IgD-negative memory B cell (primary cell): ENCODE results near the gene DNM3. TPM values are rescaled to one million over a fixed set of nuclear protein-coding genes. Genes with fewer than 3 reads are reported as not detected.

Source experiments
- H3K27ac Mint-ChIP-seq, 3 donors: one replicate each; pipeline ENCODE4 v1.8.0; 2020 to 2022; ENCODE audit warnings: mild to moderate bottlenecking in 3 of 3, mixed read lengths in 3 of 3, moderate library complexity in 1 of 3
- H3K27me3 Mint-ChIP-seq: one replicate; pipeline ENCODE4 v1.8.0; 2021; ENCODE audit warnings: mixed read lengths
- H3K36me3 Mint-ChIP-seq: one replicate; pipeline ENCODE4 v1.8.0; 2020; ENCODE audit warnings: mild to moderate bottlenecking, mixed read lengths
- H3K4me1 Mint-ChIP-seq, 3 donors: one replicate each; pipeline ENCODE4 v1.8.0; 2020 to 2022; ENCODE audit warnings: mixed read lengths in 3 of 3, mild to moderate bottlenecking in 1 of 3
- H3K4me3 Mint-ChIP-seq, 4 donors: one replicate each; pipeline ENCODE4 v1.8.0; 2020 to 2022; ENCODE audit warnings: mild to moderate bottlenecking in 4 of 4, mixed read lengths in 4 of 4, moderate library complexity in 3 of 4
- H3K9me3 Mint-ChIP-seq, 3 donors: one replicate each; pipeline ENCODE4 v1.8.0; 2020 to 2021; ENCODE audit warnings: mixed read lengths in 3 of 3, mild to moderate bottlenecking in 1 of 3
- polyA plus RNA-seq: library from polyadenylated mRNA; unstranded; fragments of 300-500 nt; fragmentation: Illumina TruSeq; gene quantifications from one replicate; pipeline ENCODE4 v1.2.3, GENCODE V29; 2021

The DNM3 gene
- polyA plus RNA-seq, 1 donor from 2014 or later, result 0.39 TPM

- H3K4me3 Mint-ChIP-seq, result no peak overlapping the region
- no peaks in the 10 kb centered on the region for H3K9me3 Mint-ChIP-seq
- peaks cover 4% of the 10 kb centered on the region for H3K36me3 Mint-ChIP-seq
- H3K27ac Mint-ChIP-seq, result no peak overlapping the region
- H3K27me3 Mint-ChIP-seq, result peaks cover 21% of the 10 kb centered on the region
- peaks cover 9 to 18% (median 15%) of the 10 kb centered on the region in 3 donors for H3K4me1 Mint-ChIP-seq
Observed at GRCh38 chr1:171844381-171844780, 3.1 kb downstream of the DNM3 start.

- Mint-ChIP-seq H3K9me3 (no peaks in the 10 kb centered on the region), H3K27me3 (peaks cover 22% of the 10 kb centered on the region), H3K4me3 (no peak overlapping the region), H3K36me3 (peaks cover 4% of the 10 kb centered on the region), H3K27ac (no peak overlapping the region), H3K4me1 (peaks cover 9 to 11% (median 10%) of the 10 kb centered on the region in 3 donors)
Observed at GRCh38 chr1:171845998-171846397, 4.7 kb downstream of the DNM3 start.

GRCh38 chr1:171849245-171849898, 8.1 kb downstream of the DNM3 start:
- Mint-ChIP-seq H3K9me3 (no peaks in the 10 kb centered on the region), H3K36me3 (peaks cover 4% of the 10 kb centered on the region), H3K27ac (no peak overlapping the region), H3K4me3 (no peak overlapping the region), H3K27me3 (peaks cover 7% of the 10 kb centered on the region), H3K4me1 (no peaks in the 10 kb centered on the region)

- peaks cover 0 to 2% (median 2%) of the 10 kb centered on the region in 3 donors for H3K9me3 Mint-ChIP-seq
- peaks cover 3% of the 10 kb centered on the region for H3K27me3 Mint-ChIP-seq
- no peaks in the 10 kb centered on the region for H3K4me1 Mint-ChIP-seq
- peaks cover 4% of the 10 kb centered on the region for H3K36me3 Mint-ChIP-seq
- H3K4me3 Mint-ChIP-seq, result no peak overlapping the region
- no peak overlapping the region for H3K27ac Mint-ChIP-seq
Observed at GRCh38 chr1:171850651-171851350, 9.5 kb downstream of the DNM3 start.

GRCh38 chr1:171852272-171852671, 11.0 kb downstream of the DNM3 start:
- peaks cover 7% of the 10 kb centered on the region for H3K27me3 Mint-ChIP-seq

GRCh38 chr1:171855381-171855780, 14.1 kb downstream of the DNM3 start:
- H3K4me1 Mint-ChIP-seq, result no peaks in the 10 kb centered on the region
- H3K27me3 Mint-ChIP-seq, result peaks cover 7% of the 10 kb centered on the region
- H3K9me3 Mint-ChIP-seq, result peaks cover 2 to 12% (median 8%) of the 10 kb centered on the region in 3 donors
- no peak overlapping the region for H3K4me3 Mint-ChIP-seq
- H3K27ac Mint-ChIP-seq, result no peak overlapping the region
- peaks cover 9% of the 10 kb centered on the region for H3K36me3 Mint-ChIP-seq

More at GRCh38 chr1:171852272-171852671, 11.0 kb downstream of the DNM3 start:
- Mint-ChIP-seq H3K4me1 (no peaks in the 10 kb centered on the region), H3K9me3 (peaks cover 2 to 8% (median 7%) of the 10 kb centered on the region in 3 donors), H3K4me3 (no peak overlapping the region), H3K27ac (no peak overlapping the region), H3K36me3 (peaks cover 4% of the 10 kb centered on the region)

- peaks cover 9% of the 10 kb centered on the region for H3K36me3 Mint-ChIP-seq
- no peak overlapping the region for H3K27ac Mint-ChIP-seq
- H3K9me3 Mint-ChIP-seq, result peaks cover 4 to 12% (median 12%) of the 10 kb centered on the region in 3 donors
- no peak overlapping the region for H3K4me3 Mint-ChIP-seq
- H3K27me3 Mint-ChIP-seq, result peaks cover 6% of the 10 kb centered on the region
- H3K4me1 Mint-ChIP-seq, result no peaks in the 10 kb centered on the region
Observed at GRCh38 chr1:171858696-171859095, 17.4 kb downstream of the DNM3 start.

- peaks cover 3 to 12% (median 11%) of the 10 kb centered on the region in 3 donors for H3K9me3 Mint-ChIP-seq
- H3K27ac Mint-ChIP-seq, result no peak overlapping the region
- H3K36me3 Mint-ChIP-seq, result peaks cover 9% of the 10 kb centered on the region
- no peaks in the 10 kb centered on the region for H3K4me1 Mint-ChIP-seq
- no peak overlapping the region for H3K4me3 Mint-ChIP-seq
- peaks cover 6% of the 10 kb centered on the region for H3K27me3 Mint-ChIP-seq
Observed at GRCh38 chr1:171860696-171861095, 19.4 kb downstream of the DNM3 start.

GRCh38 chr1:171863531-171863930, 22.2 kb downstream of the DNM3 start:
- no peaks in the 10 kb centered on the region for H3K4me1 Mint-ChIP-seq

GRCh38 chr1:171864308-171864707, 23.0 kb downstream of the DNM3 start:
- no peak overlapping the region for H3K27ac Mint-ChIP-seq
- H3K27me3 Mint-ChIP-seq, result peaks cover 3% of the 10 kb centered on the region
- H3K4me1 Mint-ChIP-seq, result no peaks in the 10 kb centered on the region
- no peaks in the 10 kb centered on the region for H3K36me3 Mint-ChIP-seq
- no peak overlapping the region for H3K4me3 Mint-ChIP-seq
- H3K9me3 Mint-ChIP-seq, result peaks cover 0 to 4% (median 3%) of the 10 kb centered on the region in 3 donors

More at GRCh38 chr1:171863531-171863930, 22.2 kb downstream of the DNM3 start:
- H3K27ac Mint-ChIP-seq, result no peak overlapping the region
- H3K36me3 Mint-ChIP-seq, result peaks cover 6% of the 10 kb centered on the region
- H3K4me3 Mint-ChIP-seq, result no peak overlapping the region
- peaks cover 3 to 4% (median 3%) of the 10 kb centered on the region in 3 donors for H3K9me3 Mint-ChIP-seq
- peaks cover 3% of the 10 kb centered on the region for H3K27me3 Mint-ChIP-seq

- H3K27me3 Mint-ChIP-seq, result peaks cover 3% of the 10 kb centered on the region
- no peak overlapping the region for H3K4me3 Mint-ChIP-seq
- H3K9me3 Mint-ChIP-seq, result peaks cover 0 to 4% (median 3%) of the 10 kb centered on the region in 3 donors
- no peaks in the 10 kb centered on the region for H3K4me1 Mint-ChIP-seq
- H3K27ac Mint-ChIP-seq, result no peak overlapping the region
- no peaks in the 10 kb centered on the region for H3K36me3 Mint-ChIP-seq
Observed at GRCh38 chr1:171865106-171865505, 23.8 kb downstream of the DNM3 start.

- no peak overlapping the region for H3K27ac Mint-ChIP-seq
Observed at GRCh38 chr1:171867236-171867635, 25.9 kb downstream of the DNM3 start.

GRCh38 chr1:171868217-171868803, 27.0 kb downstream of the DNM3 start:
- Mint-ChIP-seq H3K27ac (no peak overlapping the region), H3K4me3 (no peak overlapping the region), H3K27me3 (peaks cover 2% of the 10 kb centered on the region), H3K4me1 (no peaks in the 10 kb centered on the region), H3K9me3 (no peaks in the 10 kb centered on the region), H3K36me3 (no peaks in the 10 kb centered on the region)

More at GRCh38 chr1:171867236-171867635, 25.9 kb downstream of the DNM3 start:
- no peaks in the 10 kb centered on the region for H3K9me3 Mint-ChIP-seq
- H3K27me3 Mint-ChIP-seq, result peaks cover 3% of the 10 kb centered on the region
- no peaks in the 10 kb centered on the region for H3K4me1 Mint-ChIP-seq
- H3K4me3 Mint-ChIP-seq, result no peak overlapping the region
- H3K36me3 Mint-ChIP-seq, result no peaks in the 10 kb centered on the region

- Mint-ChIP-seq H3K27ac (peak overlapping the region in 1 of 3 donors; percentile 39), H3K4me3 (no peak overlapping the region), H3K4me1 (no peaks in the 10 kb centered on the region), H3K36me3 (no peaks in the 10 kb centered on the region), H3K9me3 (no peaks in the 10 kb centered on the region), H3K27me3 (peaks cover 2% of the 10 kb centered on the region)
Observed at GRCh38 chr1:171869097-171869496, 27.8 kb downstream of the DNM3 start.

- H3K4me3 Mint-ChIP-seq, result no peak overlapping the region
- no peaks in the 10 kb centered on the region for H3K4me1 Mint-ChIP-seq
- H3K9me3 Mint-ChIP-seq, result no peaks in the 10 kb centered on the region
- peaks cover 3% of the 10 kb centered on the region for H3K36me3 Mint-ChIP-seq
- peaks cover 2% of the 10 kb centered on the region for H3K27me3 Mint-ChIP-seq
- H3K27ac Mint-ChIP-seq, result no peak overlapping the region
Observed at GRCh38 chr1:171871848-171872247, 30.6 kb downstream of the DNM3 start.
